Left ventricle myocardium inferior (tissue), 1 donor: Measurements from ENCODE around the gene PODN. TPM values are rescaled to one million over a fixed set of nuclear protein-coding genes. Genes with fewer than 3 reads are reported as not detected.
A peak's percentile ranks its signal among the peaks of the same experiment; 100 is the strongest.

ENCODE experiments used
- DNase-seq: peaks from one replicate; pipeline ENCODE4 v3.0.0-alpha.2; 2020
- H3K27ac ChIP-seq: fragments of 200-600 bp; replicated peaks from 2 replicates; pipeline ENCODE4 v1.8.0; 2021
- H3K27me3 ChIP-seq: fragments of 200-600 bp; 2 replicates; pipeline ENCODE4 v1.8.0; 2021; ENCODE audit warnings: low read depth
- H3K36me3 ChIP-seq: fragments of 200-600 bp; 2 replicates; pipeline ENCODE4 v1.8.0; 2021
- H3K4me1 ChIP-seq: fragments of 200-600 bp; 2 replicates; pipeline ENCODE4 v1.8.0; 2021
- H3K4me3 ChIP-seq: fragments of 200-600 bp; 2 replicates; pipeline ENCODE4 v1.8.0; 2021; ENCODE audit warnings: mild to moderate bottlenecking, moderate library complexity
- H3K9me3 ChIP-seq: fragments of 200-600 bp; replicated peaks from 2 replicates; pipeline ENCODE4 v1.8.0; 2021
- intact Hi-C: fragments of 100-400 bp; cut with micrococcal nuclease; formaldehyde crosslinking; loops from one replicate; pipeline ENCODE4 v1.11.0; 2022
- long read RNA-seq: library from polyadenylated mRNA; unstranded; transcript quantifications from one replicate; pipeline ENCODE4 v2.0.0, GENCODE V29; 2021
- total RNA-seq: library from RNA; stranded (reverse); fragmentation: NEBNext Ultra II Directional; extraction: Animal tissue kit (Norgen Biotek cat#: 25700); gene quantifications from one replicate; pipeline ENCODE4 v1.2.1, GENCODE V29; 2021
- TF ChIP-seq, protein P1 (sequence below): fragments of 200-600 bp; IDR thresholded peaks from 2 replicates; pipeline ENCODE4 v1.8.0; 2021; ENCODE audit warnings: antibody characterized with exemption, mild to moderate bottlenecking, borderline replicate concordance
- donor health status: DM: no; HTN: yes; CAD: no; lungs with severe emphysema.

PODN gene, protein sequence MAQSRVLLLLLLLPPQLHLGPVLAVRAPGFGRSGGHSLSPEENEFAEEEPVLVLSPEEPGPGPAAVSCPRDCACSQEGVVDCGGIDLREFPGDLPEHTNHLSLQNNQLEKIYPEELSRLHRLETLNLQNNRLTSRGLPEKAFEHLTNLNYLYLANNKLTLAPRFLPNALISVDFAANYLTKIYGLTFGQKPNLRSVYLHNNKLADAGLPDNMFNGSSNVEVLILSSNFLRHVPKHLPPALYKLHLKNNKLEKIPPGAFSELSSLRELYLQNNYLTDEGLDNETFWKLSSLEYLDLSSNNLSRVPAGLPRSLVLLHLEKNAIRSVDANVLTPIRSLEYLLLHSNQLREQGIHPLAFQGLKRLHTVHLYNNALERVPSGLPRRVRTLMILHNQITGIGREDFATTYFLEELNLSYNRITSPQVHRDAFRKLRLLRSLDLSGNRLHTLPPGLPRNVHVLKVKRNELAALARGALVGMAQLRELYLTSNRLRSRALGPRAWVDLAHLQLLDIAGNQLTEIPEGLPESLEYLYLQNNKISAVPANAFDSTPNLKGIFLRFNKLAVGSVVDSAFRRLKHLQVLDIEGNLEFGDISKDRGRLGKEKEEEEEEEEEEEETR
- 22.9 TPM for total RNA-seq
- long read RNA-seq, transcript PODN-201 (11 exons, 3,010 nt), result major isoform, 25 of 38 reads
- long read RNA-seq, partial matches to known transcripts, result 8 of 38 reads
- long read RNA-seq, other reads (novel, unspliced or antisense), result 5 of 38 reads

- Histone ChIP-seq H3K36me3 (no peaks in the 10 kb centered on the region), H3K27ac (peak within 1 kb of the TSS; percentile 83), H3K27me3 (peaks cover 29% of the 10 kb centered on the region), H3K9me3 (no peaks in the 10 kb centered on the region), H3K4me3 (peak within 1 kb of the TSS; percentile 77), H3K4me1 (peaks cover 52% of the 10 kb centered on the region)
- TF ChIP-seq, protein P1, sequence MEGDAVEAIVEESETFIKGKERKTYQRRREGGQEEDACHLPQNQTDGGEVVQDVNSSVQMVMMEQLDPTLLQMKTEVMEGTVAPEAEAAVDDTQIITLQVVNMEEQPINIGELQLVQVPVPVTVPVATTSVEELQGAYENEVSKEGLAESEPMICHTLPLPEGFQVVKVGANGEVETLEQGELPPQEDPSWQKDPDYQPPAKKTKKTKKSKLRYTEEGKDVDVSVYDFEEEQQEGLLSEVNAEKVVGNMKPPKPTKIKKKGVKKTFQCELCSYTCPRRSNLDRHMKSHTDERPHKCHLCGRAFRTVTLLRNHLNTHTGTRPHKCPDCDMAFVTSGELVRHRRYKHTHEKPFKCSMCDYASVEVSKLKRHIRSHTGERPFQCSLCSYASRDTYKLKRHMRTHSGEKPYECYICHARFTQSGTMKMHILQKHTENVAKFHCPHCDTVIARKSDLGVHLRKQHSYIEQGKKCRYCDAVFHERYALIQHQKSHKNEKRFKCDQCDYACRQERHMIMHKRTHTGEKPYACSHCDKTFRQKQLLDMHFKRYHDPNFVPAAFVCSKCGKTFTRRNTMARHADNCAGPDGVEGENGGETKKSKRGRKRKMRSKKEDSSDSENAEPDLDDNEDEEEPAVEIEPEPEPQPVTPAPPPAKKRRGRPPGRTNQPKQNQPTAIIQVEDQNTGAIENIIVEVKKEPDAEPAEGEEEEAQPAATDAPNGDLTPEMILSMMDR, result no peak
- intact Hi-C loops, result no loop called here
- peak; percentile 57 for DNase-seq
Observed at GRCh38 chr1:53061859-53062707, at the start of gene PODN. Gene PODN (plus strand): TSS chr1:53062213. CDS start chr1:53069856, 7,643 bp downstream.

GRCh38 chr1:53014791-53015507 lies 47.1 kb upstream of the PODN start:
- H3K9me3 ChIP-seq, result no peaks in the 10 kb centered on the region
- H3K36me3 ChIP-seq, result peaks cover 22% of the 10 kb centered on the region
- H3K27me3 ChIP-seq, result no peaks in the 10 kb centered on the region
- intact Hi-C loops, result no loop called here
- peaks cover 31% of the 10 kb centered on the region for H3K4me1 ChIP-seq
- TF ChIP-seq, protein P1, result no peak
- peak overlapping the region; percentile 63 for H3K27ac ChIP-seq
- H3K4me3 ChIP-seq, result peak overlapping the region; percentile 72
- peak; percentile 61 for DNase-seq

DNA sequence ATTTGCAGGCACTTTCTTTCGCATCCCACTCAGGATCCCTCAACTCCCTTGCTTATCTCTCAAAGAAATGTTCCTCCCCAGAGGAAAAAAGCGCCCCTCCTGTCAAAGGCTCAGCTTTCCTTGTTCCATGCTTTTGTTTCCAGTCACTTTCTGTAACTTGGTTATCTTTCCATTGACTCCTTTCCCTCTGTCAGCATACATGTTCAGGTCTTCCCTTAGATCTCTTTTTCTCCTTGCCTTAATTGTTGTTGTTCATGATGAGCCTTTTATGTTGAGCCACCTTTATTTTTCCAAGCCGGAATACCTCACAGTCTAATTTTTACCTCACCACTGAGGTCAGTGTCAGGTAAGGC lies 46.5 kb upstream of the PODN start:
- no peaks in the 10 kb centered on the region for H3K27me3 ChIP-seq
- TF ChIP-seq, protein P1, result no peak
- H3K4me3 ChIP-seq, result peak overlapping the region; percentile 72
- DNase-seq, result no peak
- peaks cover 22% of the 10 kb centered on the region for H3K36me3 ChIP-seq
- peaks cover 34% of the 10 kb centered on the region for H3K4me1 ChIP-seq
- intact Hi-C loops, result no loop called here
- no peaks in the 10 kb centered on the region for H3K9me3 ChIP-seq
- peak overlapping the region; percentile 63 for H3K27ac ChIP-seq

DNA sequence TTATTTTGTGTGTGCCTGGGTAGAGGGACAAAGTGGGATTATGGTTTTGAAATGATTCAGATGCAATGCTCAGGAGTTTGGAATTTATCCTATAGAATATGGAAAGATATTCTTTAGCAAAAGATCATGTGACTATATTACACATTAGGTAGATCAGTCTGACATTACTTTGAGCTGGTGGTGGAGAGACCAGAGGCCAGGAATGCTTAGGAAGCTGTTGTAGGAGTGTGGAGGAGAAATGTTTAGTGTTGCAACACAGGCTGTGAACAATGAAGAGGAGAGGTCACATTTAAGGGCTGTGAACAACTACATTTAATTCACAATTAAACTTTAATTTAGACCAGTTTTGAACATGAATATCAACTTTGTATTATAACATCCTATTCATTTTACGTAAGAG lies 45.3 kb upstream of the PODN start:
- Histone ChIP-seq H3K4me1 (peaks cover 32% of the 10 kb centered on the region), H3K36me3 (peaks cover 22% of the 10 kb centered on the region), H3K27me3 (no peaks in the 10 kb centered on the region), H3K4me3 (no peak overlapping the region), H3K9me3 (no peaks in the 10 kb centered on the region), H3K27ac (no peak overlapping the region)
- intact Hi-C loops, result no loop called here
- TF ChIP-seq, protein P1, result no peak
- DNase-seq, result no peak

DNA sequence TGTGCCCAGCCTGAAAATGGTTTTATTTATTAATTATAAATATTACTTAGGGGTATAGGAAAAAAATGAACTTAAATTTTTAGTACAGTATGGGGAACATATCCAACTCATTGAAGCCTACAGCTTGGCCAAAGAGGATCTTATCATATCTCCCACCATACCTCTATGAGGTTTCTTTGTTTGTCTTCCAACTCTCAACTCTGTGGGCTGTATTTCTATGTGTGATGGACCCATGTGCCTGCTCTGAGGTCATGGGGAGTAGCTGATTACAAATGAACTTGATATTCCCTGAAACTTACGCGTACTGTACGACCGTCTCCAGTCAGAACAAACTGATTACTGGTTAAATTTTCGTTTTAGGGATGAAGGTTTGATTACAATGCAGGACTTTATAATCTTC lies 41.4 kb upstream of the PODN start:
- Histone ChIP-seq H3K36me3 (peaks cover 22% of the 10 kb centered on the region), H3K27me3 (no peaks in the 10 kb centered on the region), H3K27ac (no peak overlapping the region), H3K4me1 (peaks cover 32% of the 10 kb centered on the region), H3K4me3 (no peak overlapping the region), H3K9me3 (no peaks in the 10 kb centered on the region)
- intact Hi-C loops, result no loop called here
- no peak for DNase-seq
- TF ChIP-seq, protein P1, result no peak
